HepG2 (cell line): ENCODE data around the gene NTM. TPM values are rescaled to one million over a fixed set of nuclear protein-coding genes. Genes with fewer than 3 reads are reported as not detected.

Experiments used
- AKAP8 ChIP-seq: sonication (generic); formaldehyde crosslinking; IDR thresholded peaks from 2 replicates; pipeline ENCODE4 v1.5.1; 2020; ENCODE audit warnings: mild to moderate bottlenecking, missing genetic modification reagents
- ATF7 ChIP-seq, 2 experiments: fragments of 450-650 bp in 1 of 2; sonication (generic) in 1 of 2; formaldehyde crosslinking in 1 of 2; IDR thresholded peaks; 2 replicates each; pipeline versions ENCODE4 v1.4.0 to v1.6.1; 2016 to 2020; ENCODE audit warnings: antibody characterized with exemption in 1 of 2, mild to moderate bottlenecking in 1 of 2, missing genetic modification reagents in 1 of 2
- FOXJ3 ChIP-seq: sonication (generic); formaldehyde crosslinking; IDR thresholded peaks from 2 replicates; pipeline ENCODE4 v1.4.0; 2020; ENCODE audit warnings: missing genetic modification reagents, mild to moderate bottlenecking, borderline replicate concordance
- MAZ ChIP-seq, 2 experiments: sonication (generic) in 1 of 2; formaldehyde crosslinking in 1 of 2; IDR thresholded peaks; 2 replicates each; pipeline versions ENCODE4 v1.5.0 to v1.6.1; 2012 to 2020; ENCODE audit warnings: low read depth in 2 of 2, mild to moderate bottlenecking in 2 of 2, borderline replicate concordance in 1 of 2, improper control_type of control experiment in 1 of 2, low read length in 1 of 2, missing genetic modification reagents in 1 of 2, moderate library complexity in 1 of 2
- polyA plus RNA-seq, 8 experiments: library from polyadenylated mRNA; depleted of rRNA in 3 of 8; stranded (reverse) in 7 of 8; unstranded in 1 of 8; fragments of >200 nt; fragmentation: Illumina TruSeq in 4 of 8; extraction: Trizol in 4 of 8; gene quantifications; 2 replicates each; pipeline versions ENCODE4 v1.2.1 to v1.2.3, GENCODE V29; 2011 to 2016; ENCODE audit warnings: low read depth in 4 of 8, missing spikeins in 1 of 8, mixed read lengths in 1 of 8; ENCODE audit not compliant: insufficient read depth in 1 of 8
- total RNA-seq, 5 experiments: library from RNA; depleted of rRNA; stranded (reverse); fragments of >200 nt; fragmentation: Illumina TruSeq; extraction: Trizol; gene quantifications; 2 replicates each; pipeline ENCODE4 v1.2.3, GENCODE V29; 2016; ENCODE audit warnings: low read depth in 1 of 5
- TF ChIP-seq, protein P1 (sequence below): sonication (generic); formaldehyde crosslinking; IDR thresholded peaks from 2 replicates; pipeline ENCODE4 v1.8.1; 2023; ENCODE audit warnings: mild to moderate bottlenecking, missing genetic modification reagents
- TF ChIP-seq, protein P2 (sequence below): sonication (generic); formaldehyde crosslinking; IDR thresholded peaks from 2 replicates; pipeline ENCODE4 v1.4.0; 2020; ENCODE audit warnings: missing genetic modification reagents
- TF ChIP-seq, protein P3 (sequence below): sonication (generic); formaldehyde crosslinking; IDR thresholded peaks from 2 replicates; pipeline ENCODE4 v1.4.0; 2020; ENCODE audit warnings: missing genetic modification reagents, borderline replicate concordance

The NTM gene
- total and polyA plus RNA-seq, 2 of the 13 experiments (the other 11 are each of a cell fraction or from before 2014, with no cell fraction given) = not detected

DNA sequence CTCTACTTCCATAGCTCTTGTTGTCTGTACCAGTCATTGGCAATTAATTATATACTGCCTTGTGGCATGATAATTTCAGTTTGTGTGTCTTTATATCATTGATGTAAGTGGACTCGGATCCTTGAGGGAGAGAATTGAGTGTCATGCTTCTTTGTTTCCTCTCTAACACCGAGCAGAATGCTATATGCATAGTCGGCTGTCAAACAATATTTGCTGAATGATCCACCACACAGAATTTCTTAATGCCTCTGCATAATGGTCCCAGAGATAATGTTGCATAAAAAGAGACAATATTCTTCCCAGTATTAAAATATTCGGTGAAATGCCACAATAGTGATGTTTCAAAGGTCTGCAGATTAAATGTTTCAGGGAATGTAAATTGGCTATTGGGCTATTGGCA, 664.8 kb downstream of the NTM start (continued):
- TF ChIP-seq FOXJ3 (CRISPR knock-in tag) = no peak
- TF ChIP-seq ATF7 (IDR thresholded peaks at IDR 0.05) = no peak
- TF ChIP-seq ATF7 (CRISPR knock-in tag; IDR thresholded peaks at IDR 0.05) = no peak
- TF ChIP-seq, protein P1, sequence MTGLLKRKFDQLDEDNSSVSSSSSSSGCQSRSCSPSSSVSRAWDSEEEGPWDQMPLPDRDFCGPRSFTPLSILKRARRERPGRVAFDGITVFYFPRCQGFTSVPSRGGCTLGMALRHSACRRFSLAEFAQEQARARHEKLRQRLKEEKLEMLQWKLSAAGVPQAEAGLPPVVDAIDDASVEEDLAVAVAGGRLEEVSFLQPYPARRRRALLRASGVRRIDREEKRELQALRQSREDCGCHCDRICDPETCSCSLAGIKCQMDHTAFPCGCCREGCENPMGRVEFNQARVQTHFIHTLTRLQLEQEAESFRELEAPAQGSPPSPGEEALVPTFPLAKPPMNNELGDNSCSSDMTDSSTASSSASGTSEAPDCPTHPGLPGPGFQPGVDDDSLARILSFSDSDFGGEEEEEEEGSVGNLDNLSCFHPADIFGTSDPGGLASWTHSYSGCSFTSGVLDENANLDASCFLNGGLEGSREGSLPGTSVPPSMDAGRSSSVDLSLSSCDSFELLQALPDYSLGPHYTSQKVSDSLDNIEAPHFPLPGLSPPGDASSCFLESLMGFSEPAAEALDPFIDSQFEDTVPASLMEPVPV (CRISPR knock-in tag) = no peak
- TF ChIP-seq AKAP8 (CRISPR knock-in tag) = no peak
- TF ChIP-seq, protein P2, sequence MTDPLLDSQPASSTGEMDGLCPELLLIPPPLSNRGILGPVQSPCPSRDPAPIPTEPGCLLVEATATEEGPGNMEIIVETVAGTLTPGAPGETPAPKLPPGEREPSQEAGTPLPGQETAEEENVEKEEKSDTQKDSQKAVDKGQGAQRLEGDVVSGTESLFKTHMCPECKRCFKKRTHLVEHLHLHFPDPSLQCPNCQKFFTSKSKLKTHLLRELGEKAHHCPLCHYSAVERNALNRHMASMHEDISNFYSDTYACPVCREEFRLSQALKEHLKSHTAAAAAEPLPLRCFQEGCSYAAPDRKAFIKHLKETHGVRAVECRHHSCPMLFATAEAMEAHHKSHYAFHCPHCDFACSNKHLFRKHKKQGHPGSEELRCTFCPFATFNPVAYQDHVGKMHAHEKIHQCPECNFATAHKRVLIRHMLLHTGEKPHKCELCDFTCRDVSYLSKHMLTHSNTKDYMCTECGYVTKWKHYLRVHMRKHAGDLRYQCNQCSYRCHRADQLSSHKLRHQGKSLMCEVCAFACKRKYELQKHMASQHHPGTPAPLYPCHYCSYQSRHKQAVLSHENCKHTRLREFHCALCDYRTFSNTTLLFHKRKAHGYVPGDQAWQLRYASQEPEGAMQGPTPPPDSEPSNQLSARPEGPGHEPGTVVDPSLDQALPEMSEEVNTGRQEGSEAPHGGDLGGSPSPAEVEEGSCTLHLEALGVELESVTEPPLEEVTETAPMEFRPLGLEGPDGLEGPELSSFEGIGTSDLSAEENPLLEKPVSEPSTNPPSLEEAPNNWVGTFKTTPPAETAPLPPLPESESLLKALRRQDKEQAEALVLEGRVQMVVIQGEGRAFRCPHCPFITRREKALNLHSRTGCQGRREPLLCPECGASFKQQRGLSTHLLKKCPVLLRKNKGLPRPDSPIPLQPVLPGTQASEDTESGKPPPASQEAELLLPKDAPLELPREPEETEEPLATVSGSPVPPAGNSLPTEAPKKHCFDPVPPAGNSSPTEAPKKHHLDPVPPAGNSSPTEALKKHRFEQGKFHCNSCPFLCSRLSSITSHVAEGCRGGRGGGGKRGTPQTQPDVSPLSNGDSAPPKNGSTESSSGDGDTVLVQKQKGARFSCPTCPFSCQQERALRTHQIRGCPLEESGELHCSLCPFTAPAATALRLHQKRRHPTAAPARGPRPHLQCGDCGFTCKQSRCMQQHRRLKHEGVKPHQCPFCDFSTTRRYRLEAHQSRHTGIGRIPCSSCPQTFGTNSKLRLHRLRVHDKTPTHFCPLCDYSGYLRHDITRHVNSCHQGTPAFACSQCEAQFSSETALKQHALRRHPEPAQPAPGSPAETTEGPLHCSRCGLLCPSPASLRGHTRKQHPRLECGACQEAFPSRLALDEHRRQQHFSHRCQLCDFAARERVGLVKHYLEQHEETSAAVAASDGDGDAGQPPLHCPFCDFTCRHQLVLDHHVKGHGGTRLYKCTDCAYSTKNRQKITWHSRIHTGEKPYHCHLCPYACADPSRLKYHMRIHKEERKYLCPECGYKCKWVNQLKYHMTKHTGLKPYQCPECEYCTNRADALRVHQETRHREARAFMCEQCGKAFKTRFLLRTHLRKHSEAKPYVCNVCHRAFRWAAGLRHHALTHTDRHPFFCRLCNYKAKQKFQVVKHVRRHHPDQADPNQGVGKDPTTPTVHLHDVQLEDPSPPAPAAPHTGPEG (CRISPR knock-in tag) = no peak
- TF ChIP-seq, protein P3, sequence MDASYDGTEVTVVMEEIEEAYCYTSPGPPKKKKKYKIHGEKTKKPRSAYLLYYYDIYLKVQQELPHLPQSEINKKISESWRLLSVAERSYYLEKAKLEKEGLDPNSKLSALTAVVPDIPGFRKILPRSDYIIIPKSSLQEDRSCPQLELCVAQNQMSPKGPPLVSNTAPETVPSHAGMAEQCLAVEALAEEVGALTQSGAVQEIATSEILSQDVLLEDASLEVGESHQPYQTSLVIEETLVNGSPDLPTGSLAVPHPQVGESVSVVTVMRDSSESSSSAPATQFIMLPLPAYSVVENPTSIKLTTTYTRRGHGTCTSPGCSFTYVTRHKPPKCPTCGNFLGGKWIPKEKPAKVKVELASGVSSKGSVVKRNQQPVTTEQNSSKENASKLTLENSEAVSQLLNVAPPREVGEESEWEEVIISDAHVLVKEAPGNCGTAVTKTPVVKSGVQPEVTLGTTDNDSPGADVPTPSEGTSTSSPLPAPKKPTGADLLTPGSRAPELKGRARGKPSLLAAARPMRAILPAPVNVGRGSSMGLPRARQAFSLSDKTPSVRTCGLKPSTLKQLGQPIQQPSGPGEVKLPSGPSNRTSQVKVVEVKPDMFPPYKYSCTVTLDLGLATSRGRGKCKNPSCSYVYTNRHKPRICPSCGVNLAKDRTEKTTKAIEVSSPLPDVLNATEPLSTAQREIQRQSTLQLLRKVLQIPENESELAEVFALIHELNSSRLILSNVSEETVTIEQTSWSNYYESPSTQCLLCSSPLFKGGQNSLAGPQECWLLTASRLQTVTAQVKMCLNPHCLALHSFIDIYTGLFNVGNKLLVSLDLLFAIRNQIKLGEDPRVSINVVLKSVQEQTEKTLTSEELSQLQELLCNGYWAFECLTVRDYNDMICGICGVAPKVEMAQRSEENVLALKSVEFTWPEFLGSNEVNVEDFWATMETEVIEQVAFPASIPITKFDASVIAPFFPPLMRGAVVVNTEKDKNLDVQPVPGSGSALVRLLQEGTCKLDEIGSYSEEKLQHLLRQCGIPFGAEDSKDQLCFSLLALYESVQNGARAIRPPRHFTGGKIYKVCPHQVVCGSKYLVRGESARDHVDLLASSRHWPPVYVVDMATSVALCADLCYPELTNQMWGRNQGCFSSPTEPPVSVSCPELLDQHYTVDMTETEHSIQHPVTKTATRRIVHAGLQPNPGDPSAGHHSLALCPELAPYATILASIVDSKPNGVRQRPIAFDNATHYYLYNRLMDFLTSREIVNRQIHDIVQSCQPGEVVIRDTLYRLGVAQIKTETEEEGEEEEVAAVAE = no peak
- TF ChIP-seq MAZ (IDR thresholded peaks at IDR 0.05; ENCODE audit: borderline replicate concordance, low read depth, low read length) = no peak
- TF ChIP-seq MAZ (CRISPR knock-in tag; IDR thresholded peaks at IDR 0.05; ENCODE audit: low read depth) = no peak
